Activated T-cell treated with anti-CD3 and anti-CD28 coated beads, Interleukin-2, amount 50 U/mL, for 4 hours (primary cell): ENCODE data around the gene CFAP77. TPM values are rescaled to one million over a fixed set of nuclear protein-coding genes. Genes with fewer than 3 reads are reported as not detected.

ENCODE experiments used
- ATAC-seq, 2 donors: fragments of 200-7000 bp; cut with Tn5 transposase; one replicate each; pipeline ENCODE4 v1.10.0; 2021
- DNase-seq: peaks from one replicate; pipeline ENCODE4 v3.0.0-alpha.2; 2020
- H3K27me3 Mint-ChIP-seq: one replicate; pipeline ENCODE4 v1.8.0; 2021; ENCODE audit warnings: low read depth, mixed read lengths
- H3K36me3 Mint-ChIP-seq: one replicate; pipeline ENCODE4 v1.8.0; 2022; ENCODE audit warnings: mixed read lengths; ENCODE audit not compliant: insufficient read depth
- H3K4me1 Mint-ChIP-seq: one replicate; pipeline ENCODE4 v1.8.0; 2021; ENCODE audit warnings: low read depth, mixed read lengths
- H3K4me3 Mint-ChIP-seq: one replicate; pipeline ENCODE4 v1.8.0; 2021; ENCODE audit warnings: mild to moderate bottlenecking, moderate library complexity, mixed read lengths
- H3K9me3 Mint-ChIP-seq: one replicate; pipeline ENCODE4 v1.8.0; 2021; ENCODE audit warnings: mixed read lengths
- total RNA-seq, 3 donors: library from RNA; stranded (reverse); gene quantifications; one replicate each; pipeline ENCODE4 v1.2.1, GENCODE V29; 2021

Gene CFAP77
- total RNA-seq, 3 donors from 2014 or later = not detected

GRCh38 chr9:132541870-132542830 lies 132.1 kb downstream of the CFAP77 start:
- Mint-ChIP-seq H3K4me3 (no peak overlapping the region), H3K9me3 (no peaks in the 10 kb centered on the region), H3K36me3 (no peaks in the 10 kb centered on the region), H3K27me3 (peaks cover 20% of the 10 kb centered on the region), H3K4me1 (no peaks in the 10 kb centered on the region)
- DNase-seq = no peak
- ATAC-seq = no peak

GRCh38 chr9:132543251-132543650 lies 133.2 kb downstream of the CFAP77 start:
- ATAC-seq = no peak

GRCh38 chr9:132543960-132544359 lies 133.9 kb downstream of the CFAP77 start:
- no peaks in the 10 kb centered on the region for H3K36me3 Mint-ChIP-seq
- ATAC-seq (no peak), DNase-seq (no peak)
- H3K9me3 Mint-ChIP-seq = no peaks in the 10 kb centered on the region
- peaks cover 26% of the 10 kb centered on the region for H3K27me3 Mint-ChIP-seq
- no peak overlapping the region for H3K4me3 Mint-ChIP-seq
- H3K4me1 Mint-ChIP-seq = no peaks in the 10 kb centered on the region

More at GRCh38 chr9:132543251-132543650, 133.2 kb downstream of the CFAP77 start:
- no peaks in the 10 kb centered on the region for H3K4me1 Mint-ChIP-seq
- H3K27me3 Mint-ChIP-seq = peaks cover 25% of the 10 kb centered on the region
- no peak for DNase-seq
- no peaks in the 10 kb centered on the region for H3K36me3 Mint-ChIP-seq
- H3K4me3 Mint-ChIP-seq = no peak overlapping the region
- no peaks in the 10 kb centered on the region for H3K9me3 Mint-ChIP-seq

- DNase-seq (no peak), ATAC-seq (no peak)
- H3K9me3 Mint-ChIP-seq = no peaks in the 10 kb centered on the region
- no peak overlapping the region for H3K4me3 Mint-ChIP-seq
- H3K27me3 Mint-ChIP-seq = peaks cover 26% of the 10 kb centered on the region
- H3K4me1 Mint-ChIP-seq = no peaks in the 10 kb centered on the region
- H3K36me3 Mint-ChIP-seq = no peaks in the 10 kb centered on the region
These were observed 135.6 kb downstream of the CFAP77 start for GRCh38 chr9:132545578-132545977.

DNA sequence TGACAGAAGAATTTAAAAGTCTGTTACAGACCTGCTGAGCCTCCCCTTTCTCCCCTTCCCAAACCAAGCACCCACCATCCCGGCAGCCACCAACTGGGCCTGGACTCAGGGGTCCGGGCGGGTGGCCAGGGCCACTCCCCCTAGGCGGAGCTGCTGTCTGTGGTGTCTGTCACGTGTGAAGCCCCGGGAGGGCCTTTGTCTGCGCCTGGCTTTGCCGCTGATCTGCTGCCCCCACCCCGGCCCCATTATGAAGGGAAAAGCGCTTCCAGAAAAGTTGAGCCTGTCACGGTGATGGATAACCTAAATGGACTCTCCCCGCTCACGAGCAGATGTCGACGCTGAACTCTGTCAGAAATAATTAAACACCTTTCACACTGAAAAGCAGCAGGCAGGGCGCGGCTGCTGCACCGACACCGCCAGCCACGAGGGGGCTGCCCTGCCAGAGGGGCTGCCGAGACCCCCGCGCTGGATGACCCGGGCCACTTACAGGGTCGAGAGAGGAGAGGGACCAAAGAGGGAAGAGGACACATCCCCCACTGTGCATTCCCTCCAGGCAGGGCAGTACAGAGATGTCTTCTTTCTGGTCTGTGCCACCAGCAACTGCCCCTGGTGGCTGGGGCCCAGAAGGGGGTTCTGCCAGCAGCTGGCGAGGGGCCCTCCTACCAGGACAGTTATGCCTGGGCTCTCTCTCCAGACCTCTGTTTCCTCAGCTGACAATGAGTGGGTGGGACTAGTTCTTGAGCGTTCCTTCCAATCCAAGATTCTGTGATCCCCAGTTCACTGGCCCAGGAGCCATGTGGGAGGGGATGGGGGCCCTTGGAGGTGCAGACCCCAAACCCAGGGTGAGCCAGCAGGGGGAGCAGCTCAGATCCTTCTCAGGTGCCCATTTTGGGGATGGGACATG lies 136.4 kb downstream of the CFAP77 start:
- H3K27me3 Mint-ChIP-seq = peaks cover 29% of the 10 kb centered on the region
- H3K4me3 Mint-ChIP-seq = no peak overlapping the region
- H3K36me3 Mint-ChIP-seq = no peaks in the 10 kb centered on the region
- no peaks in the 10 kb centered on the region for H3K9me3 Mint-ChIP-seq
- DNase-seq (no peak), ATAC-seq (no peak)
- H3K4me1 Mint-ChIP-seq = no peaks in the 10 kb centered on the region

DNA sequence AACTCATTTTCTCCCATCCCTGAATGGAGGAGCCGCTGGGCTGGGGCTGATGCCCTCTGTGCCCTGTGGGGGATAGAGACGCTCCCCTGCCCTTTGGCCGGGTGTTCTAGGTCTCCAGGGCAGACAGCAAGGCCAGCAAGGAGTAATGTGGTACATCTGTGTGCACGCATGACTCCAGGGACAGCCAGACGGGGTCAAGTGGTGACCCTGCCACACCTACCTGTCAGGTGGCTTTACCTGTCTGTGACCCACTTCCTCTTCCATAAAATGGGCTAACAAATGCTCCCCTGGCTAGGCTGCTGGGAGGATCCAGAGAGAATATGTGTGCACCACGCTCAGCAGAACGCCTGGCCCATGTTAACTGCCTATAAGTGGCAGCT lies 137.0 kb downstream of the CFAP77 start:
- DNase-seq (no peak), ATAC-seq (no peak)
- Mint-ChIP-seq H3K4me1 (no peaks in the 10 kb centered on the region), H3K4me3 (no peak overlapping the region), H3K36me3 (no peaks in the 10 kb centered on the region), H3K9me3 (no peaks in the 10 kb centered on the region), H3K27me3 (peaks cover 29% of the 10 kb centered on the region)

DNA sequence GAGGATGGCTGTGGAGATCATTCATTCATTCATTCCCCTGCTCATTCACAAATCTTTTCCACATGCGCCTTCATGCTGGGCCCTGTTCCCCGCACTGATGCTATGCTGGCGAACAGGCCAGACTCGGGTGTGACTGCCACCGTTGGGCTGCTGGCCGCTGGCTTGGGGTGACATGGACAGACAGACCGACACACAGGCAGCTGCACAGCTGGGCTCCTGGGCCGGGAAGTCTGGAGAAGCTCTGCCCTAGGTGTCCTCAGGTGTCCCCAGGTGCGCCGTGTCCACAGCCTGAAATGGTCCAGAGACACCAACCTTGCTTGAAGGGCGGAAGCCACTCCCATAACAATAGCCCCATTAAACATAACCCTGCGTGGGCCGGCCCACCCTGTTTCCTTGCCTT lies 137.4 kb downstream of the CFAP77 start:
- DNase-seq = no peak
- no peaks in the 10 kb centered on the region for H3K4me1 Mint-ChIP-seq
- ATAC-seq = no peak
- no peaks in the 10 kb centered on the region for H3K36me3 Mint-ChIP-seq
- peaks cover 29% of the 10 kb centered on the region for H3K27me3 Mint-ChIP-seq
- H3K4me3 Mint-ChIP-seq = no peak overlapping the region
- H3K9me3 Mint-ChIP-seq = no peaks in the 10 kb centered on the region

DNA sequence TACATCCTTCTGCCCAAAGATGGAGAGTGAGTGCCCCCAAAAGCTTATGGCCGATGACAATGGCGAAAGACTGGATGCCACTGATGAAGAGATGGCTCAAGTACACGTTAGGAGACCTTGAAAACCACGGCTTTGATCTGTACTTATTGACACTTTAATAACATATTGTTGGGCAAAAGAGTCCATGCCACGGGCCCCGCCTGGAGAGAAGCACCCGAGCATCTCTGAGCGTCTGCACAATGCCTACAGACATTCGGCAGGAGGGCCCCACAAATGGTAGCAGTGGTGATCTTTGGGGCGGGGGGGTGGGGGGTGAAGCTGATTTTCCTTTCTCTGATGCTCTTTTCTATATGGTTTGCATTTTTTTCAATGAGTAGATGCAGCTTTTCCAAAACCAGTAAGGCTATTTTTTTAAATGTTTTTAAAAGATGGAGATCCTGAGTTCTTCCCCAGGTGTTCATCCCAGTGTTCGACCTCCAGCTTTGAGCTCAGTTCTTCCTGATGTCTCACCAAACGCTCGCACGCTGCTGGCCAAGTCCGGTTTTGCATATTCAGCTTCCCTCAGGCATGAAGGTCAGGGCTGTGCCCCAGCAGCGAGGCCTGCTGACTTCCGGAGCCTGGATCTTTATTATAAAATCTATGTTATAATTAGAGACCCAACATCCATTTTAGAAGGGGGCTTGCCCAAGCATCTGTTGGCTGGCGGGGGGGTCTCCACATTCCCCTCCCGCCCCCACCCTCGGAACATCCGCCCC lies 138.1 kb downstream of the CFAP77 start:
- DNase-seq (no peak), ATAC-seq (no peak)
- Mint-ChIP-seq H3K27me3 (peaks cover 29% of the 10 kb centered on the region), H3K4me3 (no peak overlapping the region), H3K9me3 (no peaks in the 10 kb centered on the region), H3K4me1 (no peaks in the 10 kb centered on the region), H3K36me3 (no peaks in the 10 kb centered on the region)

DNA sequence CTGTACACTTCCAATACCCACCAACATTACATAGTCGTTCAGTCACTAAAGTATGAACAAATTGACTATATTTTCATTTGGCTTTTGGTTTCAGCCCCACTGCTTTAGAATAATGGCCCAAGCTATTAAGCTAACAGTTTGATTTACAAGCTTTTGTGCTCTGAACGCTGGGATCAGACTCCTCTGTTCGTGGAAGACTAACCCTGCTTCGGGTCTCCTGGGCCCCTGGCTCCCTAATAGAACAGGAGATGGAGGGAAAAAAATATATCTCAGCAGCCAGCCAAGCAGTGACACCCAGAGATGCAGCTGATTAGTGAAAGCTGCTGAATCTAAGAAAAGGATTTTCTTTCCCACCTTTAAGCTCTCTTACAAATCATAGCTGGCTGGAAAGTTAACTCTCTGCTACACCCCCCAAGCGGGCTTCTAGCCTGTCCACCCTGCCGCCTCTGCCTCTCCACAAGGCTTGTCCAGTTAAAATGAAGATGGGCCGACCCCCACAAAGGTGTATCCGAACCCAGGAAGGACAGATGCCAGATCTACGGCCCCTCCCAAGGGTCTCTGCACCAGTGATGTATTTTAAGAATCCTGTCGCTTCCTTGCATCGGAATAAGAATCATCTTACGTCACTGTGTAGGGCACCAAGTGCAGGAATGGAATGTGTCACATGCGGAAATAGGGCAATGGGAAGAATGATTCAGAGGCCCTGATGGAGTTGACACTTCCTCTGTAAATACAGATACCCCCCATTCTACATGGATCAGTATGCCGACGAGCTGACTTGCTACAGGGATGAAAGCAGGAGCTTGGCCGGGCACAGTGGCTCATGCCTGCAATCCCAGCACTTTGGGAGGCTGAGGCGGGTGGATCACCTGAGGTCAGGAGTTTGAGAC lies 139.0 kb downstream of the CFAP77 start:
- H3K4me3 Mint-ChIP-seq = no peak overlapping the region

DNA sequence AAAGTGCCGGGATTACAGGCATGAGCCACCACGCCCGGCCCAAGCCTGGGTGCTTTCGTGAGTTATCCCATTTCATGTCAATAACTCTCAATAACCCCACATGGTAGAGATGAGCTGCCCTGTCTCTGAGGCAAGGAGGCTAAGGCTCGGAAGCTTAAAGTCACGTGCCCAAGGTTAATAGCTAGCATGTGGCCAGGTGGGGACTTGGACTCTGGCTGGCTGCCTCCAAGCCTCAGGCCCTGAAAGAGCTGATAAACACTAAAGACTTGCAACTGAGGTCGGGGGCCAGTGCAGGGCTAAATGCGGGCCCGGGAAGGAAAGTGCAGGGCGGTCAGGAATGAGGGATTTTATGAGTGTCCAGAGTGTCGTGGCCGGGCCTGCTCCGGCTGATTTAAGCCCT lies 141.5 kb downstream of the CFAP77 start:
- no peaks in the 10 kb centered on the region for H3K36me3 Mint-ChIP-seq
- no peak overlapping the region for H3K4me3 Mint-ChIP-seq
- no peak for DNase-seq
- H3K4me1 Mint-ChIP-seq = no peaks in the 10 kb centered on the region
- H3K27me3 Mint-ChIP-seq = peaks cover 22% of the 10 kb centered on the region
- no peak for ATAC-seq
- H3K9me3 Mint-ChIP-seq = no peaks in the 10 kb centered on the region

More for the DNA sequence above, 139.0 kb downstream of the CFAP77 start:
- Mint-ChIP-seq H3K9me3 (no peaks in the 10 kb centered on the region), H3K27me3 (peaks cover 29% of the 10 kb centered on the region), H3K4me1 (no peaks in the 10 kb centered on the region), H3K36me3 (no peaks in the 10 kb centered on the region)
- DNase-seq (no peak), ATAC-seq (no peak)

DNA sequence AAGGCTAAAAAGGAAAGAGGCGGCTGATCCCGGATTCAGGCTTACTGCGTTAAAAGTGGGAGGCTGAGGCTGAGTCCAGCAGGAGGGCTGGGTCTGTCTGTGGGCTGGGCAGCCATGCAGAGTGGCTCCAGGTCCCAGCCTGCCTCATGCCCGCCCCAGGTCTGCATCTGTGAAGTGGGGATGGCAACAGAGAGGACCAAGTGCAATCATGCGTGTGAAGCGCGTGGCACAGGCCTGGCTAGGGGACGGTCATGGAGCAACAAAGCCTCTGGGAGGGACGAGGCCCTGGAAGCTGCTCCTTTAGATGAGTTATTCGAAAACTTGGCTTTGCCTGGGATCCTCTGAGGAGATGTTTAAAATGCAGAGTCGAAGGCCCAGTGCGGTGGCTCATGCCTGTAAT lies 142.0 kb downstream of the CFAP77 start:
- ATAC-seq (no peak), DNase-seq (no peak)
- no peaks in the 10 kb centered on the region for H3K4me1 Mint-ChIP-seq

DNA sequence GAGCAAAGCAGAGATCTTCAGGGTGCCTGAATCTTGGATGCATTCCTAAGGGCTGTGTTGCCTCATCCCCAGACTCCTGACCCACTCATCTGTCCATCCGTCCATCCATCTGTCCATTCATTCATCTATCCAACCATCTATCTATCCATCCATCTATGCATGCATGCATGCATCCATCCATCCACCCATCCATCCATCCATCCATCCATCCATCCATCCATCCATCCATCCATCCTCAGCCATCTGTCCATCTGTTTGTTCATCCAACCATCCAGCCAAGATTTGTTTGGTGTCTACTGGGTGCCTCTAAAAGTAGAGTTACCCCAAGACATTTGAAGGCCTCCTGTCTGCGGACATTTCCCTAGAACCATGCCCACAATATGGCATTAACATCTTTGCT lies 144.7 kb downstream of the CFAP77 start:
- Mint-ChIP-seq H3K4me1 (no peaks in the 10 kb centered on the region), H3K9me3 (peaks cover 5% of the 10 kb centered on the region), H3K27me3 (peaks cover 31% of the 10 kb centered on the region), H3K4me3 (no peak overlapping the region), H3K36me3 (no peaks in the 10 kb centered on the region)
- no peak for DNase-seq
- no peak for ATAC-seq

More for the DNA sequence above, 142.0 kb downstream of the CFAP77 start:
- peaks cover 22% of the 10 kb centered on the region for H3K27me3 Mint-ChIP-seq
- no peak overlapping the region for H3K4me3 Mint-ChIP-seq
- no peaks in the 10 kb centered on the region for H3K9me3 Mint-ChIP-seq
- H3K36me3 Mint-ChIP-seq = no peaks in the 10 kb centered on the region

GRCh38 chr9:132555528-132555927 lies 145.5 kb downstream of the CFAP77 start:
- H3K9me3 Mint-ChIP-seq = peaks cover 5% of the 10 kb centered on the region
- H3K27me3 Mint-ChIP-seq = peaks cover 33% of the 10 kb centered on the region
- no peaks in the 10 kb centered on the region for H3K36me3 Mint-ChIP-seq
- ATAC-seq = no peak
- H3K4me3 Mint-ChIP-seq = no peak overlapping the region
- no peaks in the 10 kb centered on the region for H3K4me1 Mint-ChIP-seq
- DNase-seq = no peak
